Putamen (tissue), 1 donor: ENCODE data around the gene DENND1A.
"Not testable (repeated sequence)": the region's sequence is repeated elsewhere in the genome, so short reads cannot be mapped to it uniquely, and the experiment has no call there.

ENCODE experiments used
- DNase-seq: peaks from one replicate; pipeline ENCODE4 v3.0.0-alpha.2; 2016; ENCODE audit warnings: low spot score

The DENND1A gene

DNA sequence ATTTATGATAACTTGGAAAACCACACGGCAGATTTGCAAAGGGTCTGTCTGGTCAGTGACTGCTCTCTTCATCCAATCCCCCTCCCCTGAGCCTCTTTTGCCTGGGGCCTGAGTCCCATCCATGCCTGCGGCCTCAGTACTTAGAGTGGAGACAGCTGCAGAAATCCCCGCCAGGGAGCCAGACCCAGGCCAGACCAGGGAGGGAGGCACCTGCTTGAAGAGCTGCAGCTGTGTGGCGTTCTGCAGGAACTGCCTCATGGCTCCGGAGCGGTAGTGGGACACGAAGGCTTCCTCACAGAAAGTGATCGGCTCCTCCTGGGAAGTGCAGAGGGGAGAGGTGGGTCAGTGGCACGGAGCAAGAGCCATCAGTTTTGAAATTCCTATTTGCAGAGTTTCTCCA lies 472.3 kb downstream of the DENND1A start:
- no peak for DNase-seq

DNA sequence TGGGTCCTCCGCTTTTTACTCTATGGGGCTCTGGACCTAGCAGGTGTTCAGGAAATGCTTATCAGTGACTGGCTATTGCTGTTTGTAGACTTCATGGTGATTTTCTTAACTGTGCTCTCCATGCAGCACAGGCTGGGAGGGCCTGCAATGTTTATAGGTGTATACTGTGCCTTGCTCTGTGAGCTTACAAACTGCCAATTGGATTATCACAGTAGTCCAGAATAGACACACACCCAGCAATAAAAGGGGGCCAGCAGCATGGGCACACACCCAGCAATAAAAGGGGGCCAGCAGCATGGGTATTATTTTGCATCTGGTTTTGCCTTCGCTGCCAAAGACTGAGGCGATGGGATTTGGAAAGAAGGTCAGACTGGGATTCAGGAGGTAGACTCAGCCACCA lies 473.9 kb downstream of the DENND1A start:
- no peak for DNase-seq

DNA sequence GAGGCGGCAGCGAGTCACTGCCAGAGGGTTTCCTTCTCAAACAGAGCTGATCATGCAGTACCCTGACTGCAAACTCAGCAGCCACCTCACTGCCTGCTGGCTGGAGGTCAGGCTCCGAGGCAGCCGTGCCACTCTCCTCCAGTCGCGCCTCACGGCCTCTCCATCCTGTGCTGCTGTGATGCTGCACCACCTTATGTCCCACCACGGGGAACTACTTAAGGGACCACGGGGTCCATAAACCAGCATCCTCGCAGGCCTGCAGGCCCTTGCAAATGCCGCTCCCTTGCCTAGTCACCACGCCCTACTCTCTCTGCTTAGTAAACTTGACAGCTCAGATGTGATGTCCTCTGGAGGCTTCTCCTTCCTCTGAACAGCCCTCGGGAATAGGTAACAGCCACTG lies 474.7 kb downstream of the DENND1A start:
- no peak for DNase-seq

DNA sequence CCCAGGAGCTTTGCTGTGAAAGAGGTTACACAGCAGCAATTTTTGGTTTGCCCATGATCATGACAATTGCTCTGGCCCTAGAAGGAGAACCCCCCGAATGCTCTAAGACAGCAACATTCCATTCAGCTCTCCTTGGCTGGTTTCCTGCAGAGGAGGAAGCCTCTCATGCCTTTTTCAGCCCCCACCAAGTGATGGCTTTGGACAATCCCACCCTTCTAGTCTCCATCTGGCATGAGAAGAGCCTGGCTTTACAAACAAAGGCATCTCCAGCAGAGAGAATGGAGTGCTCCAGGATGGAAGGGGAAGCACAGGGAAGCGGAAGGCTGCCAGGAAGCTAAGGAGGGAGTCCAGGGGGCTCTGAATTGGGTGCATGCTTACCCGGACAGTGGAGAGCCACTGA lies 475.6 kb downstream of the DENND1A start:
- DNase-seq: no peak

DNA sequence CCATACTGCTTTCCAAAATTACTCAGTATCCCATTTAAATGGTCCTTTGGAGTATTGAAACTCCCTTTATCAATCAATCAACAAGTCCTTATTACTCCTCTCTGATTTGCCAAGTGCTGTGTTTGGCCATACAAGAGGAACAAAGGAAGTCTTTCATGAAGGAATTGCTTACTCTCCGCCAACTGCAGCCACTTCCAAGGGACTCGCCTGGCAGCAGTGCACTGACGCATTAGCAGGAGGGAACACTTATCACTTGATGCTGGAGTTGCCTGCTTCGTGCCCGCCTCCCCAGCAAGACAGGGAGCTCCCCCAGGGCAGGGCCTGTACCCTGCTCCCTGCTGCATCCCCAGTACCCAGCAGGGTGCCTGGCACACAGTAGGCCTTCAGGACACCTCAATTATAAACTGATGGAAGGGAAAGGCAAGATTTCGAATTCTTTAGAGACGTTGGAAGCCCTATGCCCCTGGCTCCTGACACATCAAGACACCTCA lies 476.1 kb downstream of the DENND1A start:
- DNase-seq: peak; percentile 92

DNA sequence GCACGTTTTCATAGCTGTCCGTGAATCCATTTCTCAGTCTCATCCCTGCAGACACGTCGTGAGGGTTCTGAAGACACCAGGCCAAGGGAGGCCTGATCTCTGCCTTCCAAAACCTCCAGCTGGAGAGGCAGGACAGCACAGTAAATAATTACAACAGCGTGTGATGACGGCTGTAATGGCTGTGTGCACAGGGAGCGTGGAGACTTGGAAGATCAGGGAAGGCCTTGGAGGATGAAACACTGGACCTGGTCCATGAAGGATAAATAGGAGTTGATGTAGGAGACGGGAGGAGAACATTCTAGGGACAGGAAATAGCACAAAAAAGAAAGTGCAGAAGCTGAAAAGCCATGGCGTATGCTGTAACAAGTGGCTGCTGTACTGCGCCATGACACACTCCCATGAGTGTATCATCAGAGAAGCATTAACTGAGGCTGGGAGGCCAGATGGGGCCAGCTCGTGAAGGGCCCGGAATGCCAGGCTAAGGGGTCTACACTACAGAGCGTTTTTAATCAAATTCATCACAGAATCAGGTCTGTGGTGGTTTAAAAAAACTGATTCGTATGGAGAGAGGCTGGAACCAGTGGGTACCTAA lies 476.8 kb downstream of the DENND1A start:
- no peak for DNase-seq

DNA sequence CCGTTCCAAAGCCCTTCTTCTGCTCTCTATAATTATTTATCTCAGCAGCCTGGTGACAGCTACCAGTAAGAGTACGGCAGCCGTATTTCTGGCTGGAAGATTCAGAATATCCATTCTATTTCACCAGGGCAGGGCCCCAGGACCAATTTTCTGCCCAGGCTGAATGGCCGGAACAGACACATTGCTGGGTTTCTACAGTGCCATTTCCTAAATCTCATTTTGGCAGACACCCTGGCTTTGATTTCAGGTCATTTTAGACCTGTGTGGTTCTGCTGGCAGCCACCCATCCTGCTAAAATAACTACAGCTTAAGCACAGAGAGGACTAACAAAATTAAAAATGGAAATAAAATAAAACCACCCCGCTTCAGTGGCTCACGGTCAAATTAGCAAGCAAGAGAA lies 478.9 kb downstream of the DENND1A start:
- peak; percentile 18 for DNase-seq

DNA sequence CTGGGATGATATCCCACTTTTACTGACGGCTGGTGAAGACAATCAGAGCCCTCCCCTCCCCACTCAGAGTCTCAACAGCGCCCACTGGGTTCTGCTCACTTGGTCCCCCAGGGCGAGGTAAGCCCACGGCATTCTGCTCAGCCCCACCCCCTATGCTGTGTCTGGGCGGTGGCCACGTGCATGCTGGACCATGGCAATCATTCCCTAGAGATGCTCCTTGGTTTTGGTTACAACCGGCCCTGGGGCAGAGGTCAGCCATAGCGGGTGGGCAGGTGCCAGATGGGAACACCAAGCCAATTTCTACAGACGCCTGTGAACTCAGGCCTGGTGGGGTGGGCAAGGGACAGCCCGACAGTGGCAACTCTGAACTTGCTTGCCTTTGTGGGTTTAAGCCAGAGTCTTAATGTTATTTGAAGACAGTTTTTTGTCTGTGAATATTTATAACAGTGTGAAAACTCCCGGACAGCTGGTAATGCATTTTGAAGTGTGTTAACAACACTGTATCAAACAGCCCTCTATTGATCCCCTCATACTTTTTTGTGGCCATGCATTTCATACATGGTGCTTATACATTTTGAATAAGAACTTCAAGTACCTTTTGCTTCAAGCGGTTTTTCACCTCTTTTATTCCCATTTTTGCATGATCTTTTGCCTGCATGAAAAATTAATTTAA lies 479.7 kb downstream of the DENND1A start:
- no peak for DNase-seq

DNA sequence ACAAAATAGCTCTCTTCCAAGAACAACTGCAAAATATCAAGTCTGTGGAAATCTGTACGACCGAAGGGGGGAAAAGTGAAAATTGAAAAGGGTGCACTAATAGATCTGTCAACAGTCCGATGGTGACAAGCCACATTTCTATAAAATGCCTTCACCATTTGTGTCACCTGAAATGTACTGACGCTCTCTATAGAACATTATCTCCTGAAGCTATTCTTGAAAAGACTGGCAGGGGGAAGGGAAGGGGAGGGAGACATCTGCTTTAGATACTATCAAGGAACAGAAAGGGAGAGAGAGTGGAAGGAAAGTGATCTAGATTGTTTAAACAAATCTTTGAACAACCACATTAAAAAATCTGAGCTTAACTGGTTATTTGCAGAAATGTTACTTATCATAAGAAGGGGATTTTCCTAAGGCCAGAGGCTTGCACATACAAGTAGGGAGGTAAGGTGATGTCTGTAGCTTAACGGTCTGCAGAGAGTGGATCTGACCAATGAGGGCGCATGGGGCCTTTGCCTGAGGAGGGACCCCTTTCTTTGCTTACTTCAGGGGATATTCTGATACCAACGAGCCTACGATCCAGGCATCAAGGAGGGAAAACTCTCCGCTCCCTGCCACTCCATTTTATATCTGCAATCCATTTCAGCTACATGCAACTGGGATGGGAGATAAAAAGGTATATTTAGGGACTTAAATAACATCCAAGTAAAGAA lies 481.8 kb downstream of the DENND1A start:
- no peak for DNase-seq

DNA sequence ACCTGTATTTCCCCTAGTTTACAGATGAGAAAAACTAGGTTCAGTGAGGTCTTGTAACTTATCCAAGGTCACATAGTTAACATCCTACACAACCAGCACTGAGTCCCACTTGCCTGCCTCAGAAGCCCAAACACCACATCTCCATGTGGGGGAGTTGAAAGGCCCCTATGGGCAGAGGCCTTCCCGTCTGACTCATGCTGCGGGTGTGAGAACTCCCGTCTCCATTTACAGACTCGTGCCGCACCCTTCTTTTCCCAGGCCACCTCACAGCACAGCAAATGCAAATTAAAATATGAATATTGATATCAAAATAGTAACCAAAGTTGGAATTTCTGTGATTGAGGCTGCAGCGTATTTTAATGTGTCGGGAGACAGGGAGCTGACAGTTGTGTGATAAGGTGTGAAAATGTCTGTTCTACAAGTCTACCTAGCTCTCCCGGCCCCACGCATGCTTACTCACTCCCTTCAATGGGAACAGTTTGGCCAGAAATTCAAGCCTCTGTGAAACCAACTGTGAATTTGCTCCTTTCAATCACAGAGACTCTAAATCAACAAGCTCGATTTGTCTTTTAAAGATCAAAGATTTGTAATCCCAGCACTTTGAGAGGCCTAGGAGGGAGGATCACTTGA lies 483.8 kb downstream of the DENND1A start:
- DNase-seq: no peak

DNA sequence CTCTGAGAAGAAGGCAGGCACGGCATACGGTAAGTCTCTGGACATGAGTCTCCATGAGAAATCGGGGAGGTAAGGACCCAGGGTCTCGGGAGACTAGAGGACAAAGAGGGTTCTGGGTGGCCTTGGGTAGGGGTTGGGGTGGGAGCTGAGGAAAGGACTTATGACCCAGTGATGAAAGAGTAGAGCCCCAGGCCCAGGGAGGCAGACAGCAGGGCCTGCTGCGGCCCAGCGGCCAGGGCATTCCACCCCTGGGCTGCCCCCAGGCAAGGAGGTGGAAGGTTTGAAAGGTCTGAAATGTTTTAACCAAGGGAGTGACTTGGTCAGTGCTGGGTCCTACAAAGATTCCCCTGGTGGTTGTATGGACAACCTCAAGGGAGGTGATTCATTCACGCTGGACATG lies 484.8 kb downstream of the DENND1A start:
- DNase-seq: no peak

DNA sequence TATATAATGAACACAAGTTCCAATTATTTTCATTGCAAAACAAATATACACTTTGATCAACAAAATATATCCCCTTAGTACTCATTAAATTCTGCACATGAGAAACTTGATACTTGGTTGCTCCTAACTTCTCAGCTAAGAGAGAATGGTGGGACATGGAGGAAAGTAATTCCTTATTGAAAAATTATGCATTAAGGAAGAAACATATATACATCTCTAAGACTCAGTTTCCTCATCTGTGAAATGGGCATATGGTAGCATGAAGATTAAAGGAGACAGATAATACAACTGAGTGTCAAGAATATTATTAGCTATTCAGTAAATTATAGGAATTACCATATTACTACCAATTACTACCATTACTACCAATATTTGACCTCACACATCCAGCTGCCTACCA lies 488.2 kb downstream of the DENND1A start:
- no peak for DNase-seq

DNA sequence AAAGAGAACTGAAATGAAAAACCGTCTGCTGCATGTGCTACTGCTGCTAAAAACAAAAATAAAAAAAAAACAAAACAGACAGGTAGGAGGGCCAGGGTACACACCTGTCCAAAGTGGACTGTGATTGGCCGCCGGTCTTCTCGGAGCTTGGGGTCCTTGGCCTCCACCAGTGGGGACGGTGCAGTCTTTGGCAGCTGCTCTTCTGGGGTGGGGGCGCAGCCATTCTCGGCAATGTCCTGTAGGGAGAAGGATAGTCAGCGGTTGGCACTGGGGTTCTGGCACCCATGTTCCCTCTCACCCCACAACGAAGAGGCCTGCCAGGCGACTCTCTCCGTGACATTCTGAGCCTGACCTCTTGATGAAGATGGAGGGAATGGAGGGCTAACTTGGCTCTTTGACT lies 489.7 kb downstream of the DENND1A start:
- no peak for DNase-seq

DNA sequence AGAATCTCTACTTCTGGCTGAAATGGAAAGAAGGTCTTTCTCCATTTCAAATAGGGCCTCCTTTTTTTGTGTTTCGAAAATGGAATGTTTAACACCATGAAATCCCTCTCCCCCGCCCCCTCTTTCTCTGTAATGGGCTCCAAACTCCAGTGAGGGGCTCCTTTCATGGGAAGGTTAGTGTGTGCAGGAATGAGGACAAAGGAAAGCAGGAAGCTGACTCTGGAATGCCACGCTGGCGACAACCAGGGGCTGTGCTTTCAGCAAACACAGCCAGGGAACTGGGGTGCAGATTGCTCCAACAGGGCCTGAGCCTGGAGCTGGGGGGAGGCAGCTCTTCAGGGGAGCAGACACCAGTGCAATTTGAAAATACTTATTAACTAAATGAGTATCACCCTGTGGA lies 491.1 kb downstream of the DENND1A start:
- DNase-seq: no peak

DNA sequence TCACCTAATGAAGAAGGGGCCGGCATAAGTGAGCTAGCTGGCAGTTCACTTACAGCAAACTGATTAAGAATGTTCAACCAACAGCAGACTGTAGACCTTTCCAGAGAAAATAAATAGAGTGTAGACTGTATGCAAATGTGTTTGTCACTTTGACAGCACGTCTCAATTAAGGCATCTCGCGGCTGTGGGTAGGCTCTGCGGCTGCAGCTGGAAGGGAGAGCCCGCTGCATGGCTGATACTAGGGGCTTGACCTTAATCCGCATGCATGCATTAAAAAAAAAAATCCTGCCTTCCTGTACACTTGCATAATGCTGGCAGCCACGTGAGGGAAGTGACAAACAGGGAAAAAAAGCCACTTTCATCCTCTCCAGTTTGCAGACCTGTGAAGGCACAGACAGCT lies 491.6 kb downstream of the DENND1A start:
- no peak for DNase-seq

DNA sequence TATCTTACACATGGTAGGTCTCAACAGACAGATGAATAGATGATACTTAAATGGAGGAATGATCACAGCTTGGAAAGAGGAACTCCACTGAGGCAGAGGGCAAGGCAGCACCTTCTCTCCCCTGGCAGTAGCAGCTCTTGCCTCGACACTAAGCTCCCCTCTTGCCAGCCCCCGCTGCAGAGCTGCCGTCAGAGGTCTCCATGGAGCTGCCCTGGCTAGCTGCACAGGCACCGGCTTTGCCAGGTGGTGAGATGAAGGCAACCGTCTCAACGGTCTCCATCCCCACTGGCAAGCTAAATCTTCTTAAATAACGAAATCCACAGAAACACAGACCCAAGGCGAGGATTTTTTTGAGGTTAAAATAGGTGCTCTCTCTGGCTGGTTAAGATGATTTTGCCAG lies 492.7 kb downstream of the DENND1A start:
- DNase-seq: peak; percentile 16

DNA sequence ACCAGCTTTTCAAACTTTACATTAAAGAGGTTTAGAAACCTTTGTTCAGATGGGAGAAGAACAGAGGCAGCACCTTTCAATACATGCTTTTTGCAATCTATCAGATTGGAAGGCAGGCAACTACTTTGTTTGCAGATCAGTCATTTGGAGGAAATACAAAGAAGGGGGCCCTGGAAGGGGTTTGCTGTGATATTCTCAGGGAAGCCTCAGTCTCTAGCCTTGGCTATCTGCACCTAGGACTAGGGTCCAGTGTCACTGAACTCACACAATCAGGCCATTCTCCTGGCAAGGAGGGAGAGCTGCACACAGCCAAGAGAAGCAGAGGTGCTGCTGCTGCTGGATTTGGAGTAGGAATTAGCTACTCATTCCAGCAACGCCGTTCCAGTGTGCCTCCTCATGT lies 494.5 kb downstream of the DENND1A start:
- DNase-seq: no peak

DNA sequence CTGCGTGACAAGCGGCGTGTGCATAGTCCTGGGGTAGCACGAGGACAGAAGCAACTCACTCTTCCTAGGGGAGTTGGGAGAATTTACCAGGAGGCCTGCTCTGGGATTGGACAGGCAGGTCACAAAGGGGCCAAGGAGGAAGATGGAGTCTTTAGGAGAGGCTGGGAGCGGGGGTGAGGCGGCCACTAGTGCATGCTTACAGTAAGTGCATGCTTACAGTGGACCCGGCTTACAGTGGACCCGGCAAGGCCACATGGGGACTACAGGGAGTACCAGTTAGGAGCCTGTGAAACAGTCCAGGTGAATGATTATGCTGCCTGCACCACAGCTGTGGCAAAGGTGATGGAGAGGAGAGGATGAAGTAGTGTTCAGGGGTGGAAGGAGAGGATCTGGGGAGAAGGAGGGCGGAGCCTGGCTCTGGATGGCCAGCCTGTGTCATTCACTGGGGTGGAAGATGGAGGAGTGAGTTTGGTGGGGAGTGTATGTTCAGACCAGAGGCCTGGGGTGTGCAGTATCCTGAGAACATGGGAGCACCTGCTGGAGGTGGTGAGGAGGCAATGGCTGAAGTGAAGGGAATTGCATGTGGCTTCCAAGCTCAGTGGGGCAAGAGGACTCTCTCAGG lies 495.2 kb downstream of the DENND1A start:
- DNase-seq: no peak

DNA sequence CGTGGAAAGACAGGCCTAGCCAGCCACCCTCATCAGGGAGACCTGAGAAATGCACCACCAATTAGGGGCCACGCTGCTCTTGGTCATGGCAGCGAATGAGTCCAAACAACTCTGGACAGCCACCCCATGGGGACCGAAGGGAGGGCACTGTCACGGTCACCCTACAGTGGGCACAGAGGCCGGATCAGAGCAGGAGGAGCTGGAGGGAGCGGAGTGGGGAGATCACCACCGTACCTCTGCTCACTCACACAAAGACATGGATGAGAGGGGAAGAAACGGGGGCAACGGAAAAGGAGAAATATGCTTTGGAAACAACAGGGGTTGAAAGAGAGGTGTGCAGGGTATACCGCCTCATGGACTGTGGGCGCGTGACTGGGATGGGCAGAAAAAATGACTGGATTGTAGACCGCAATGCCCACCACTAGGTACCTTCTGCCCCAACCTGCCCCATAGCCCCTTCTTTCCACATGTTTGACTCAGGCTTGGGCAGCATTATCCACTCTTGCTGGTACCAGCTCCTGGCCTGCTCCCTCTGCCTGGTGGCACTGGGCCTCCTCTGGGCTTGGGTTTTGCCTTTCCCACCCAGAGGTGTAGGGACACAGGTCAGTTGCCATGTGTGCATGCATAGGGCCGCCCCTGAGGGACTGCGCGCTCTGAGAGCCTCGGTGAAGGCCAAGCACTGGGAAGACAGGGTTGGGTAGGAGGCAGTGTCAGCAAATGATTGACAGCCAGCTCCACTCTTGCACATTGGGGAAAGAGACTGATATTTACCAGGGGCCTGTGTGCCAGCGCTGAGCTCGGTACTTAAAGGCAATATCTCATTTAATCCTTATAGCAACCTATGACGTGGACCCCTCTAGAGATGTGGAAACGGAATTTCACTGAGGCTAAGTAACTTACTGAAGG lies 497.3 kb downstream of the DENND1A start:
- no peak for DNase-seq

DNA sequence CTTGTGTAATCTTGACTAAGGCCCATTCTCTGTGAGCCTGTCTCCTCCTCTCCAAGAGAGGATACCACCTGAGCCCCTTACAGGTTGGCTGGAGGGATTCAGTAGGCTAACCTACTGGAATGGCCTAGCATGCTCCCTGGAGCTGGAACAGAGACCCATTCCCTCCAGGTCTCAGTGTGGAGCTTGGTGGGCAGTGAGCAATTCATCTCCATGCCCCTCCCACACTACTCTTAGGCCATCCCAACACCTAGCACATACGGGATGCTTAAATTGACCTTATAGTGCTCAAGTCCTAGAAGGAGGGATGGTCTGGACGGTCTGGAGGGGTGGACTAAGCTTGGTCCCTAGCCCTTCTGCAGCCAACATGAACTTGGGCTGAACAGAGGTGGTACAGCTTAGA lies 498.3 kb downstream of the DENND1A start:
- no peak for DNase-seq

DNA sequence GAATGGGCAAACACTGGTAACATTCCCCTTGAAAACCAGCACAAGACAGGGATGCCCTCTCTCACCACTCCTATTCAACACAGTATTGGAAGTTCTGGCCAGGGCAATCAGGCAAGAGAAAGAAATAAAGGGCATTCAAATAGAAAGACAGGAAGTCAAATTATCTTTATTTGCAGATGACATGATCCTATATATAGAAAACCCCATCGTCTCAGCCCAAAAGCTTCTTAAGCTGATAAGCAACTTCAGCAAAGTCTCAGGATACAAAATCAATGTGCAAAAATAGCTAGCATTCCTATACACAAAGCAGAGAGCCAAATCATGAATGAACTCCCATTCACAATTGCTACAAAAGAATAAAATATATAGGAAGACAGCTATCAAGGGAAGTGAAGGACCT lies 501.5 kb downstream of the DENND1A start:
- not testable (repeated sequence) for DNase-seq
